ENCODE results near the gene PDE11A.

GRCh38 chr2:177666408-177666807 lies 406.2 kb downstream of the PDE11A start:
- TF ChIP-seq POLR2AphosphoS5 (IDR thresholded peaks at IDR 0.05; ENCODE audit: low read depth, low read length) (no peak), CTCF (IDR thresholded peaks at IDR 0.05 in 2 of 3, conservative IDR thresholded peaks at IDR 0.05 in 1 of 3; ENCODE audit: borderline replicate concordance in 1 of 3, insufficient read depth in 1 of 3, low read depth in 2 of 3, low read length in 2 of 3) (no peak)
